NCI-H526 (cell line): ENCODE results near the gene C3orf70.

Experiments used
- DNase-seq, 2 experiments: peaks; one replicate each; lab custom pipeline; 2025; lab: John Stamatoyannopoulos, UW

C3orf70 gene

DNA sequence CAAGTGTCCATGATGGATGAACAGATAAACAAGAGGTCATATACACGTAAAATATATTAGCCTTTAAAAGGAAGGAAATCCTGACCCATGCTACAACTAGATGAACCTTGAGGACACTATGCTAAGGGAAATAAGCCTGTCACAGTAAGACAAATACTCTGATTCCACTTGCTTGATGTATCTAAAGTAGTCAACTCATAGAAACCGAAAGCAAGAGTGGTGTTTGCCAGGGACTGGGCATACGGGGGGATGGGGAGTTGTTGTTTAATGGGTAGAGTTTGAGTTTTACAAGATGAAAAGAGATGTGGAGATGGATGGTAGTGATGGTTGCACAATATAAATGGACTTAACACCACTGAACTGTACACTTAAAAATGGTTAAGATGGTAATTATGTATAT is 65.4 kb downstream of the C3orf70 start:
- DNase-seq = peak; percentile 39 to 56

DNA sequence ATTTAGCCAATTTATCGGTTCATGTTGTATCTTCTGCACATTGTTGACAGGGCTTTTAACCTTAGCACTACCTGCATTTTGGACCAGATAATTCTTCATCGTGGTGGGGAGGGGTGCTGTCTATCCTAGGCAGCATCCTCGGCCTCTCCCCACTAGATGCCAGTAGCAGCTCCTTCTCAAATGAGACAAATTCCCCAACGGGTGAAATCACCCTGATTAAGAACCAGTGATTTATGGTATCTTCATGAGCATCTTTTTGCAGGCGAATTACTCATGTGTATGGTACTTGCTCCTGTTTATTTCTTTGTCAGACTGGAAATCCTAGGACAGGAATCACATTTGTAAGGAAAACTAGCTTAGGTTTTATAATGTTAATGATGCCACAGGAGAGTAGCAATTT is 68.0 kb downstream of the C3orf70 start:
- no peak for DNase-seq

DNA sequence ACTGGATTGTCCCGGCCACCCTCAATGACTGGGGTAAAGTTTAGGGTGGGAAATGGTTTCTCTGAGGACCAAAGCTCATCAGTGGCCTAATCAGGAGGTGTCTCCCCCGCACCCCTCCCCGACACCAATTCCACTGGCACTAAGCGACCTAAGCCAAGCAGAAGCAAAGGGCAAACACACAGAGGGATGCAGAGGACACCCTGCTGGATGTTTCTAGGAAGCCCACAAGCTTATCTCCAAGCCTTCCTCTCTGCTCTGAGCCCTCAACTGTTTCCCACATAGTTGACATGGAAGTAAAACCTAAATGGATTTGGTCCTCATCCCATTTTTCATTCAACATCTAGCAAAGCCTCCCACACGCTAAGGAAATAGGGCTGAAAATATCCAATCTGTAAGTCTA is 68.5 kb downstream of the C3orf70 start:
- DNase-seq = no peak

DNA sequence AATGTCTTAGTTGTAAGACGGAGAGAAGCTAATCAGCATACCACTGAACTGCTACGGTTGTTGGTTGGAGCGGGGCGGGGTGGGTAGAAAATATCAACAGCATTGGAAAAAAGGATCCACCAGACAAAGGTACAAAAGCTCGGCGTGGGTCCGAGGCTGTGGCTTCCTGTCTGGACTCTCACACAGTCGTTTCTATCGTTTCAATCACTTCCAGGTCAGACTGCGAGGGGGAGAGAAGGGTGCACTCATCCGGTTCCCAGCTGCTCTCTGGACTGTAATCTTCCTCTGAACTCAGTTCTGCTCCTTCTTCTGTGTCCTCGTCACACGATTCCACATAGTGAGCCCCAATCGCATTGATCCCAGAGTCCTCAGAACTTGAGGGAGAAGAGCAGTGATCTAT is 70.0 kb downstream of the C3orf70 start:
- no peak for DNase-seq

DNA sequence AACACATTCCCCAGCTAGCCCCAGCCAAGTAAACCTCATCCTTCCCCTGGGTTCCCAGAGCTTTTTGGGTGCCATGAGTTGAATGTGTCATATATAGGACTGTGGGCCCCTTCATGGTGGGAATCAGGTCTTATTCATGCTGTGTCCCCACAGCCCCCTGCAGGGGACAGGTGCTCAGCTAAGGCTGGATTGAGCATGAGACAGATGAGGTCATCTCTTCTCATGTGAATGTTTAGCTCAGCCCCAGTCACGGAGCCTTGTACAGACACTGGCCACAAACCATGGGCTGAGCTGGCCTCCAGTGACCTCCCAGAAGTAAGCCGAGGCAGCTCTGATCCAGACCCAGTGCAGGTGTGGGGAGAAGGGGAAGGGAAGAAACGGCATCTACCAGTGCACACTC is 70.7 kb downstream of the C3orf70 start:
- DNase-seq = no peak

DNA sequence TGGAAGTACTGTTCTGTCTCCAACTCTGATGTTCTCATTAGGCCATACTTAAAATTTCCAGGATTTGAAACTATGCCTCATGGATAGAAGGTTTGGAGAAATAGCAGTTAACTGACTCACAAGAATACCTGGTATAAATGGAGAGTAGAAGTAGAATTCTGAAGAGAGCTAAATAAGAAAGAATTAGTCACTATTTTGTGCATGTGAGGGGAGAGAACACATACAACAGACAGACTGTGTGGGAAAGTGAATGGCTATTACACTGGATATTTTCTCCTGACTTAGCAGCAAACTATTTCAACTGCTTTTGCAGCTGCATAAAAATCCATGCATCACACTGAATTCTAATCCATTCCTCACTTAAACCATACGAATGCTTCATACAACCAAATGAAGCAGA is 71.3 kb downstream of the C3orf70 start:
- DNase-seq = no peak

DNA sequence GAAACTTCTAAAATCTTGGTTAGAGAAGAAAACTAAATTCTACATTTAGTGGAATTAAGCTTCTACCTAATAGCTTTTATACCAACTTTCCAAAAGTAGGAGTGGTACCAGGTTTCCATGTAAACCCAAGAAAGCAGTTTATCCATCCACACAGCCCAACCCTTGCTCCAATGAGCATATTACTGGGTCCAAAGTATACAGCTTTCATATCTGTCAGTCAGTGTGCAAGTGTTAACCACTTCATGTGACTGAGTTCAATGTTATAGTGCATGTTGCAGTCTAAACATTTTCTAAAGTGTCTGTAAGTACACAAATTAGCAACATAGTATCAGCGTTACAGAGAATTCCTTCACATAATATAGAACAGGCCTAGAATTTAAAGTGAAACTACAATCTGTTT is 73.2 kb downstream of the C3orf70 start:
- DNase-seq = no peak

DNA sequence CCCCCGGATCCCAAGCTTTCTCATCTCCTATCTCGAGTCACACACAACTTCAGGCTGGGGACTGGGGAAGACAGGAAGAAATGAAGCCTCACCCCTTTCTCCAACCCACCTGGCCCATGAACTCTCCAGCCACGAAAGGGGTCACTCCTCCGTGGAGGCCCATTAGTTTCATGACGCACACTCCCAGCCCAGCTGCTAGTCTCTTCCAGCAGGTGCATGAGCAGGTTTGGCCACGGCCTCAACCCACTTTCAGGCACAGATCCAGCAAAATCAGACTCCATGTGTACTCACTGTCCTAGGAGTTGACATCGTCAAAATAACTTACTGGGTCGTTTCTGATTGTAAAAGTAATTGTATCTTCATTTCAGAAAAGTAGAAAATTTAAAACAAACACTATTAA is 76.6 kb downstream of the C3orf70 start:
- DNase-seq = no peak

DNA sequence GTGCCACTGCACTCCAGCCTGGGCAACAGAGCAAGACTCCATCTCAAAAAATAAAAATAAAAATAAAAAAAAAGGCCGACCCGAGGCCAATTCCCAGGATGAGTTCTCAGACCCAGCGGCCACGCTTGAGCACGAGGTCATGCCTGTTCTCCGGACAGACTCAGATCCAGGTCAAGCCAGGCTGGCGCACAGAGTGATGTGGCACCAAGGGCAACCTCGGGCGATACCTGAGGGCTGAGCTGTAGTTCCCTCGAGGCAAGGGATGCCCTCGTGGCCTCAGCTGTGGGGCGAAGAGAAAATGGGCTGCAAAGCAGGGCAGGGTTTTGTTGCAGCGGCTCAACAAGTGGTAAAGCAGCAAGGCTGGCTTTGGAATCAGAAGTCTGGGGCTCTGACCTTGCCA is 77.3 kb downstream of the C3orf70 start:
- no peak for DNase-seq

DNA sequence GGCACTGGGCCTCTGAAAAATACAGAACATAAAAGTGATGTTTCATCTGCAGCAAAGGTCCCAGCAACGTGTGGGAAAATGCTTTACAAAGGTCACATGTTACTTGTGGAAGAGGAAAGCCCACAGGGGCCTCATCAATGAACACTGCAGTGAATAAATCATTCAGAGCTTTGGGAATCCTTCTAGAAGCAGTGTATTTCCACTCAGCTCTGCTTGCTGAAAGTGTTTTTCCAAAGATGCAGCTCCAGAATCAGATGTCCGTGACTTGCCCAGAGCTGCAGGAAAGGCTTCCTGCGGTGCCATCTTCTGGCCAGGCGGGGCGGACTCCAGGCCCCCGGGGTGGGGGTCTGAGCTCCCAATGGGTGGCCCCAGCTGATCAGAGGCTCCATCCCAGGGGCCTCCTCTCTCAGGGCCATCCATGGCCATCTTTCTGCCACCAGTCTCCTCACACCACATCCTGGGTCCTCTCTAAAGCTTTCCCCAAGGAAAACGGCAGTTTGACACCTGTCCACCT is 81.5 kb downstream of the C3orf70 start:
- peak in 1 of 2 experiments; percentile 23 for DNase-seq

DNA sequence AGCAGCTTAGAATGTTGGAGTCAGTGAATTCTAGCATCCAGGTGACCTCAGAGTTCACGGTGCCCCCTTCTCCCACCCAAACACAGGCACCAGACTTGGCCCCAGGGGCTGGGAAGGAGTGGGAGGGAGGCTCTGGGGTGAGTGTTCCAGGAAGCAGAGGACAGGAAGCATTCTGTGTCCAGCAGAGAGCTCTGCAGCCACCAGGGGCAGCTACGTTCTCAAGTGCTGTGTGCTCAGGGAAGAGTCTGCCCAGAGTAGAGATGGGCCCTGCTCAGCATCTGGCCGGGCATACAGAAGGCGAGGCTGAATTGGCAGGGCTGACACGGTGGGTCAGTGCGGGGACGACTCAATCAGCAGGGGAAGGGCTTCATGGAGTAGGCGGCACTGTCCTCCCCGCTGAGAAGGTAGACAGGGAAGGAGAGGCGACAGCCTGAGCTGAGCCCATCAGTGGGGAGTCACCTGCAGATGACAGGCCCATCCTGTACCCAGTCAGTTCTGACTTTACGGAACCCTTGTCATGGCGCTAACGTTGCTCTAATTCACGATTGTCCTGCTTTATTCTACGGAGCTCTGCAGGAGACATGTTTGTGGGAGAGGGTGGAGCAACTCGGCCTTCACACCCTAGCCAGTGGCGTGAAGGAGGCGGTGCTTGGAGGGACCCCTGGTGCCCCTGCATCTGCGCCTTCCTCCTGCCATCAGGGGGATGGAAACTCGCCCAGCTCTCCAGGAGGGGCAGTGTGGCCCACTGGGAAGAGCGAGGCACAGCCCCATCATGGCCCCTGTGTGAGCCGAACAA is 82.2 kb downstream of the C3orf70 start:
- DNase-seq = peak; percentile 26 to 71

DNA sequence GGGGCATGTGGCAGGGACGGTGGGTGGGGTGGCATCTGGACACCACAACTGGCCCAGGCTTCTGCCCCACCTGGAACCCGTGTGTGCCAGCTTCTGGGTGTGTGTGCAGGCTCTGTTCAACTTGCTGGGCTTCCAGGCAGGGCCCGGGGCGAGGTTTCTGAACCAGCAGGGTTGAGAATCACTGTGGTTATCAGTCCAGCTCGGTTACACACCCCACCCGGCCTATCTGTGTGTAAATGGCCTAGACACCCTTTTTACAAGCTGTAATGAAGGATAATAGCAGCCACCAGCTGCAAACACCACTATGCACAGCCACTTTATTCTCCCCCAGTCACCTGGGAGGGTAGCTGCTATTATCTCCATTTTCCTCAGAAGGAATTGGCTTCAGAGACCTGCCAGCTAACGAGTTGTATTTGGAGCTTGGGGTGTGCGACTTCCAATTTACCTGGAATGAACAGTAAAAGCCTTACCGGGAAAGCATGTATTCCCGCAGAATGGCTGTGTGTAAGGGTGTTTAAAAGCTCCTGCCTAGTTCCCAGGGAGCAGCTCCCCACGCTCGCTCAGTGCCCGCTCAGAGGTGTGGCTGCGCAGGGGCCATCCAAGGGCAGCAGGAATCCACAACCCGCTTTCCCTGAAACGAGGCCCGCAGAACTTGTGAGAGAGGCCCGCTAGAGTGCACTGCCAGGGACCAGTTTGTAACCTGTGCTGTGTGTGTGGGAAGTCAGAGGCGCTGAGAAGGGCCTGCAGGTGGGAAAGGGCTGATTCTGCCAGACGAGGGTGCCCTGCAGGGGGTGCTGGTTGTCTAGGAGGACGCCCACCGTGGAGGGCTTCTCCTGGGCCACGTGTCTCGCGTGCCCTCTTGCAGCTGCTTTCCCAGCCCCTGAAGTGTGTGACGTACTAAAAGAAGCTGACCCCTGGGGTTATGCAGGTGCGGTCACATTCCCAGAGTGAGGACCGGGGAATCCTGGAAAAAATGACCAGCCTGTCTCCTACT is 83.5 kb downstream of the C3orf70 start:
- DNase-seq = peak; percentile 49 to 84

DNA sequence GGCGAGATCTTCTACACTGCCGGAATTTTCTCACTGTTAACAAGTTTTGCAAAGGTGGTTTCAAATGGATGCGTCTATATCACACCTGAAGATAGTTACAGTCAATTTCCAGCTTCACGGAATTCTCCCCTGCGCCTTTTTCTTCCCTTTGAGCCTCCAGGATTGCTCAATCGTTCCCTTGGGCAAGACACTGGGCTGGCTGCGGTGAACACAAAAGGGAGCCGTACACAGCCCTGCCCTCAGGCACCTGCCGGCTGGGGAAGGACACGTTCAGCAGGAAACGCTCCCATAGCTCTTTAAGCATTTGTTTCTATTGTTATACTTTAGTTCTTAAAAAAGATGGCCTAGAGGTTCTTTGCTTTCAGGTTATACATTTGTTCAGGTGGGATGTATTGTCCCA is 85.7 kb downstream of the C3orf70 start:
- no peak for DNase-seq

DNA sequence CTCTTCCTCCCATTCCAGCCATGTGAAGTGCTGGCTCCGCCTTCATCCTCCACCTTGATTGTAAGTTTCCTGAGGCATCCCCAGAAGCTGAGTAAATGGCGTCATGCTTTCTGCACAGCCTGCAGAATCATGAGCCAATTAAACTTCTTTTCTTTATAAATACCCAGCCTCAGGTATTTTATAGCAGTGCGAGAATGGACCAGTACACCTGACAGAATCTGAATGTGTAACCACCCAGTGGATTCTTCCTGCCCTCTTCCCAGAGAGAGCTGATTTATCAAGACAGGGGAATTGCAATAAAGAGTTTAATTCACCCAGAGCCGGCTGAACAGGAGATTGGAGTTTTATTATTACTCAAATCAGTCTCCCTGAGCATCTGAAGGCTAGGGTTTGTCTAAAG is 86.6 kb downstream of the C3orf70 start:
- no peak for DNase-seq

DNA sequence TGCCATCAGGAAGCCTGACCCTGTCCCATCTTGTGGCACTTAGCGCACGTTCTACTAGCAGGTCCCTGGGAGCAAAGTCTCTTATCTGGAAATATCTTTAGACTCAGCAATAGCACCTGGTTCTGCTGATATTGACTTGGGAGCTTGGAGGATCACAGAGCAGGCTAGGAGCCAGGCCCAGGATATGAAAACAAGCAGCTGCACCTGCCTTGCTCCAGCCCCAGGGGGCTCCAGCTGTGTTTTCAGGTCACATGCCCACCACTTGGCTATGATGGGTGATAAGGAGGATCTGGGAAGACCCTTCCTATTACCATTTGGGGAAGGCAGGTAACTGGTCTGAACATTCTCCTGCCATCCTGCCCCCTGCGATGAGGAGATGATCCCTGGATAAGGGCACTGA is 87.8 kb downstream of the C3orf70 start:
- no peak for DNase-seq

DNA sequence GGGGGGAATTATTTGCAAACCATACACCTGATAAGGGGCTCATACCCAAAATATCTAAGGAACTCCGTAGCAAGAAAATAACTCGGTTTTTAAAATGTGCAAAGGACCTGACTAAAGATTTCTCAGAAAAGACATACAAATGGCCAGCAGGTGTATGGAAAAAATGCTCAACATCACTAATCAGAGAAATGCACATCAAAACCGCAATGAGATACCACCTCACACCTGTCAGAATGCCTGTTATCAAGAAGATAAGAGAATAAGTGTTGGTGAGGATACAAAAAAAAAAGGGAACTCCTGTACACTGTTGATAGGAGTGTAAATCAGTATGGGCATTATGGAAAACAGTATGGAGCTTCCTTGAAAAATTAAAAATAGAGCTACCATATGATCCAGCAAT is 89.4 kb downstream of the C3orf70 start:
- DNase-seq = peak in 1 of 2 experiments; percentile 21

DNA sequence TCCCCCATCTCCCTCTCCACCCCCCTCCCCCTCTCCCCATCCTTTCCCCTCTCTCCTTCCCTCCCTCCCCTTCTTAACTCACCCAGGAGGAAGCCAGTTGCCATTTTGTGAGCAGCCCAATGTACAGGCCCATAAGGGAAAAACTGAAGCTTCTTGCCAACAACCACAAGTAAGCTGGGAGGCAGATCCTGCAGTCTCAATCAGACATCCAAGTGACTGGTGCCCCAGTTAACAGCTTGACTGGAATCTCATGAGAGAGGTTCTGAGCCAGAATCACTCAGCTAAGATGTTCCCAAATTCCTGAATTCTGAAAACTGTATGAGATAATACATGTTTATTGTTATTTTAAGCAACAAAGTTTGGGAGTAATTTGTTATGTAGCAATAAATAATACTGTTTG is 90.7 kb downstream of the C3orf70 start:
- no peak for DNase-seq

DNA sequence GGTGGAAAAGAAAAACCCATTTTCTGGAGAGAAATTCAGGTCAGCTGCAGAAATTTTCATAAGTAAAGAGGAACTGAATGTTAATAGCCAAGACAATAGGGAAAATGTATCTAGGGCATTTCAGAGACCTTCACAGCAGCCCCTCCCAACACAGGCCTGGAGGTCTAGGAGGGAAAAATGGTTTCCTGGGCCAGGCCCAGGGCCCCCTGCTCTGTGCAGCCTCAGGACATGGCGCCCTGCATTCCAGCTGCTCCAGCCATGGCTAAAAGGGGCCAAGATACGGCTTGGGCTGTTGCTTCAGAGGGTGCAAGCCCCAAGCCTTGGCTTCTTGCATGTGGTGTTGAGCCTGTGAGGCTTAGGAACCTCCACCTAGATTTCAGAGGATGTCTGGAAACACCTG is 92.2 kb downstream of the C3orf70 start:
- no peak for DNase-seq

DNA sequence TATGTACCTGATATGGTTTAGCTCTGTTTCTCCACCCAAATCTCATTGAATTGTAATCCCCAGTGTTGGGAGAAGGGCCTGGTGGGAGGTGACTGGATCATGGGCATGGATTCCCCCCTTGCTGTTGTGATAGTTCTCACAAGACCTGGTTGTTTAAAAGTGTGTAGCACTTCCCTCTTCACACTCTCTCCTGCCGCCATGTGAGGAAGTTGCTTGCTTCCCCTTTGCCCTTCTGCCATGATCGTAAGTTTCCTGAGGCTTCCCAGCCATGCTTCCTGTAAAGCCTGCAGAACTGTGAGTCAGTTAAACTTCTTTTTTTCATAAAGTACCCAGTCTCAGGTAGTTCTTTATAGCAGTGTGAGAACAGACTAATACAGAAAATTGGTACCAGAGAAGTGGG is 93.1 kb downstream of the C3orf70 start:
- no peak for DNase-seq

DNA sequence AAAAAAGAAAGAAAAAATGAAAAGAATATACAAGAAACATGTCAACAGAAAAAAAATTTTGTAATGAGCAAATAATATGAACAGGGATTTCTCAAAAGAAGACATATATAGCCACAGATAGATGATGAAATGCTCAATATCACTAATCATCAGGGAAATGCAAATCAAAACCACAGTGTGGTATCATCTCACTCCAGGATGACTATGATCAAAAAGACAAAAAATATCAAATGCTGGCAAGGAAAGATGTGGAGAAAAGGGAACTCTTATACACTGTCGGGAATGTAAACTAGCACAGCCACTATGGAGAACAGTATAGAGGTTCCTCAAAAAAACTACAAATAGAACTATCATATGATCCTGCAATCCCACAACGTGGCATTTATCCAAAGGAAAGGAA is 94.1 kb downstream of the C3orf70 start:
- no peak for DNase-seq

DNA sequence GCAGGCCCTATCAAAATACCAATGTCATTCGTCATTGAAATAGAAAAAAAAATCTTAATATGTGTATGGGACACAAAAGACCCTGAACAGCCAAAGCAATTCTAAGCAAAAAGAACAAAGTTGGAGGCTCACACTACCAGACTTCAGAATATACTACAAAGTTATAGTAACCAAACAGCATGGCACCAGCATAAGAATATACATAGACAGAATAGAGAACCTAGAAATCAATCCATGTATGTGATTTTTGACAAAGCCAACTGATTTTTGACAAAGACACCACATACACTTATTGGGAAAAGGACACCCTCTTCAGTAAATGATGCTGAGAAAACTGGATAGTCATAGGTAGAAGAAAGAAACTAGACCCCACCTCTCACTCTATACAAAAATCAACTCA is 95.0 kb downstream of the C3orf70 start:
- no peak for DNase-seq

DNA sequence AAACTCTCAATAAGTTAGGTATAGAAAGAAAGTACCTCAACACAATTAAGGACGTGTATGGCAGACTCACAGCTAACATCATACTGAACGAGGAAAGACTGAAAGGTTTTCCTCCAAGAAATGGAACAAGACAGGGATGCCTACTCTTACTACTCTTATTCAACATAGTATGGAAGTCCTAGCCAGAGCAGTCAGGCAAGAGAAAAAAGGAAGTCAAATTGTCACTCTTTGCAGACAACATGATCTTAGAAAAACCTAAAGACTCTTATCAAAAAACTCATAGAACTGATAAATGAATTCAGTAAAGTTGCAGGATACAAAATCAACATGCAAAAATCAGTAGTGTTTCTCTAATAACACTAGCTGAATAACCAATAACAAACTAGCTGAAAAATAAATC is 96.0 kb downstream of the C3orf70 start:
- no peak for DNase-seq

DNA sequence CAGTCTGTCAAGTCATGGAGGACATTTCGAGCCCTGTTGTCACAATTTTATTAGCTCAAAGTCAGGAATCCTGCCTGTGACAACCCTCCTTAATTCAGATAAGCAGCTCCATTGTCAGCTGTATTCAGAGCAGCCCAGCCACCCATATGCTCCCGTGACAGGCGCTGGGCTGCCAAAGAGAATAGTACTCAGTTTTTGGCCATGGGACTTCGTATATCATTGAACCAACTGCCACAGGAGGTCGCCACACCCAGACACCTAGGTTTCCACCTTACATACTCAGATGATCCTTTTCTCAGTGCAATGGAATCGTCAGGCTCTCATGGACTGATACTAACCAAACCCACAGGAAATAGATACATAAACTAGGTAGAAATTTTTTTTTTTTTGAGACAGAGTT is 100.2 kb downstream of the C3orf70 start:
- DNase-seq = peak in 1 of 2 experiments; percentile 6
